SU-DHL-6 (cell line): ENCODE data around the gene LARP6.

ENCODE experiments used
- H2AFZ ChIP-seq: fragments of 200-600 bp; sonication (generic); 2 replicates; pipeline ENCODE4 v1.6.1; 2014; ENCODE audit warnings: low read depth, mild to moderate bottlenecking, moderate library complexity, mixed read lengths, antibody characterized with exemption, low read length; ENCODE audit not compliant: severe bottlenecking
- H3F3A ChIP-seq: fragments of 200-600 bp; shearing (Covaris generic); 2 replicates; pipeline ENCODE4 v1.6.0; 2016; ENCODE audit warnings: antibody characterized with exemption, mild to moderate bottlenecking; ENCODE audit not compliant: insufficient read depth
- H3K27ac ChIP-seq: fragments of 200-600 bp; sonication (generic); 2 replicates; pipeline ENCODE4 v1.5.1; 2016; ENCODE audit warnings: low read depth, mild to moderate bottlenecking, low read length, moderate library complexity, mixed read lengths
- H3K27me3 ChIP-seq: fragments of 200-600 bp; sonication (generic), shearing (Covaris generic); 2 replicates; pipeline ENCODE4 v1.6.0; 2014; ENCODE audit warnings: mild to moderate bottlenecking, low read length
- H3K36me3 ChIP-seq: fragments of 200-600 bp; sonication (generic); 2 replicates; pipeline ENCODE4 v1.6.1; 2014; ENCODE audit warnings: mild to moderate bottlenecking, low read length, mixed read lengths
- H3K4me2 ChIP-seq: fragments of 300-600, 200-600 bp; shearing (Covaris generic), sonication (generic); 2 replicates; pipeline ENCODE4 v1.6.0; 2014; ENCODE audit warnings: low read length, low read depth, mild to moderate bottlenecking; ENCODE audit not compliant: poor library complexity, severe bottlenecking
- H3K4me3 ChIP-seq: fragments of 200-600 bp; sonication (generic); 2 replicates; pipeline ENCODE4 v1.5.1; 2014; ENCODE audit warnings: antibody characterized with exemption, low read length, mild to moderate bottlenecking, mixed read lengths; ENCODE audit not compliant: insufficient read depth, poor library complexity, severe bottlenecking
- H3K79me2 ChIP-seq: fragments of 200-600 bp; sonication (generic); 2 replicates; pipeline ENCODE4 v1.6.1; 2014; ENCODE audit warnings: mild to moderate bottlenecking, low read length, moderate library complexity; ENCODE audit not compliant: insufficient read depth
- H3K9ac ChIP-seq: fragments of 200-600 bp; sonication (generic); 2 replicates; pipeline ENCODE4 v1.7.0; 2014; ENCODE audit warnings: mild to moderate bottlenecking, low read length
- H3K9me2 ChIP-seq: fragments of 200-600 bp; sonication (generic); replicated peaks from 2 replicates; pipeline ENCODE4 v1.6.1; 2014; ENCODE audit warnings: low read length; ENCODE audit not compliant: insufficient read depth
- H3K9me3 ChIP-seq: fragments of 200-600 bp; sonication (generic); 2 replicates; pipeline ENCODE4 v1.6.1; 2014; ENCODE audit warnings: low read length, mixed read lengths; ENCODE audit not compliant: insufficient read depth
- H4K20me1 ChIP-seq: fragments of 200-600 bp; sonication (generic); 2 replicates; pipeline ENCODE4 v1.6.1; 2014; ENCODE audit warnings: low read depth, mild to moderate bottlenecking, antibody characterized with exemption, low read length, moderate library complexity, mixed read lengths
- CTCF ChIP-seq: fragments of 200-600 bp; sonication (generic); IDR thresholded peaks from one replicate; pipeline ENCODE4 v1.5.1; 2017; ENCODE audit warnings: antibody characterized with exemption, mild to moderate bottlenecking, low read length, moderate library complexity; ENCODE audit not compliant: insufficient read depth, poor library complexity, severe bottlenecking
- EZH2phosphoT487 ChIP-seq: fragments of 200-600 bp; sonication (generic), shearing (Covaris generic); conservative IDR thresholded peaks from 2 replicates; pipeline ENCODE4 v1.6.1; 2018; ENCODE audit warnings: mild to moderate bottlenecking, antibody characterized with exemption, low read length, moderate library complexity, mixed read lengths

Gene LARP6

GRCh38 chr15:70879401-70879800, 25.4 kb upstream of the LARP6 start:
- H3K79me2 ChIP-seq: no peaks in the 10 kb centered on the region
- 0 out of 2 replicates have a peak, but pooled peaks cover 2% of the 10 kb centered on the region for H3K27me3 ChIP-seq
- no peaks in the 10 kb centered on the region for H3K9me3 ChIP-seq
- H4K20me1 ChIP-seq: no peaks in the 10 kb centered on the region
- no peak overlapping the region for H3K4me2 ChIP-seq
- TF ChIP-seq CTCF: no peak
- TF ChIP-seq EZH2phosphoT487: no peak
- H2AFZ ChIP-seq: no peak overlapping the region
- no peaks in the 10 kb centered on the region for H3K36me3 ChIP-seq
- no peak overlapping the region for H3K27ac ChIP-seq
- no peak overlapping the region for H3K9ac ChIP-seq
- H3F3A ChIP-seq: no peaks in the 10 kb centered on the region
- no peak overlapping the region for H3K4me3 ChIP-seq
- H3K9me2 ChIP-seq: no peaks in the 10 kb centered on the region

- no peaks in the 10 kb centered on the region for H3K36me3 ChIP-seq
- no peak overlapping the region for H3K9ac ChIP-seq
- H3K9me2 ChIP-seq: no peaks in the 10 kb centered on the region
- no peak for TF ChIP-seq CTCF
- TF ChIP-seq EZH2phosphoT487: no peak
- H3K79me2 ChIP-seq: no peaks in the 10 kb centered on the region
- 0 out of 2 replicates have a peak, but pooled peaks cover 2% of the 10 kb centered on the region for H3K27me3 ChIP-seq
- H3K4me3 ChIP-seq: no peak overlapping the region
- H3F3A ChIP-seq: no peaks in the 10 kb centered on the region
- H3K27ac ChIP-seq: no peak overlapping the region
- H4K20me1 ChIP-seq: no peaks in the 10 kb centered on the region
- no peak overlapping the region for H3K4me2 ChIP-seq
- H2AFZ ChIP-seq: no peak overlapping the region
- H3K9me3 ChIP-seq: no peaks in the 10 kb centered on the region
Observed at GRCh38 chr15:70876683-70877082, 22.7 kb upstream of the LARP6 start.

GRCh38 chr15:70876011-70876410, 22.1 kb upstream of the LARP6 start:
- Histone ChIP-seq H3K27ac (no peak overlapping the region), H2AFZ (no peak overlapping the region), H3K36me3 (no peaks in the 10 kb centered on the region)

More at GRCh38 chr15:70876011-70876410, 22.1 kb upstream of the LARP6 start:
- Histone ChIP-seq H3K4me2 (no peak overlapping the region), H3K9ac (no peak overlapping the region), H3F3A (no peaks in the 10 kb centered on the region), H3K9me3 (no peaks in the 10 kb centered on the region), H3K79me2 (no peaks in the 10 kb centered on the region), H3K9me2 (no peaks in the 10 kb centered on the region), H4K20me1 (no peaks in the 10 kb centered on the region), H3K27me3 (0 out of 2 replicates have a peak, but pooled peaks cover 2% of the 10 kb centered on the region), H3K4me3 (no peak overlapping the region)
- TF ChIP-seq EZH2phosphoT487 (no peak), CTCF (no peak)
